GM19438 (cell line): ENCODE data around the gene MAP3K9.
"Not testable (repeated sequence)": the region's sequence is repeated elsewhere in the genome, so short reads cannot be mapped to it uniquely, and the experiment has no call there.

ENCODE experiments used
- ATAC-seq: cut with Tn5 transposase; IDR thresholded peaks from one replicate; pipeline ENCODE4 v1.9.1; 2021; ENCODE audit warnings: low read depth; ENCODE audit not compliant: unreplicated experiment

Gene MAP3K9

GRCh38 chr14:70703621-70704168 is 105.6 kb downstream of the MAP3K9 start:
- ATAC-seq, result not testable (repeated sequence)

GRCh38 chr14:70702161-70702560 is 107.2 kb downstream of the MAP3K9 start:
- ATAC-seq, result no peak

GRCh38 chr14:70701610-70702009 is 107.7 kb downstream of the MAP3K9 start:
- no peak for ATAC-seq

- ATAC-seq, result no peak
Observed at GRCh38 chr14:70700955-70701585, 108.2 kb downstream of the MAP3K9 start.

- no peak for ATAC-seq
Observed at GRCh38 chr14:70699646-70700045, 109.7 kb downstream of the MAP3K9 start.

- ATAC-seq, result no peak
Observed at GRCh38 chr14:70698288-70698687, 111.0 kb downstream of the MAP3K9 start.

- ATAC-seq, result no peak
Observed at GRCh38 chr14:70697701-70698100, 111.6 kb downstream of the MAP3K9 start.

- ATAC-seq, result no peak
Observed at GRCh38 chr14:70696026-70696425, 113.3 kb downstream of the MAP3K9 start.

GRCh38 chr14:70692210-70692609 is 117.1 kb downstream of the MAP3K9 start:
- ATAC-seq, result no peak

- ATAC-seq, result no peak
Observed at GRCh38 chr14:70685474-70686197, 123.7 kb downstream of the MAP3K9 start.

GRCh38 chr14:70683983-70684382 is 125.3 kb downstream of the MAP3K9 start:
- ATAC-seq, result no peak

- ATAC-seq, result no peak
Observed at GRCh38 chr14:70680748-70681147, 128.6 kb downstream of the MAP3K9 start.

- ATAC-seq, result no peak
Observed at GRCh38 chr14:70677341-70677740, 132.0 kb downstream of the MAP3K9 start.
